ENCODE data around the gene PPP3CA. TPM values are rescaled to one million over a fixed set of nuclear protein-coding genes. Genes with fewer than 3 reads are reported as not detected.

The PPP3CA gene
- total RNA-seq, 4 donors from 2014 or later, result 28.7 to 51.7 (median 39.0) TPM

GRCh38 chr4:101230801-101231426 is 116.4 kb downstream of the PPP3CA start:
- H3K4me3 ChIP-seq, result no peak overlapping the region
- H3K27ac ChIP-seq, result no peak overlapping the region
- TF ChIP-seq, protein P1, sequence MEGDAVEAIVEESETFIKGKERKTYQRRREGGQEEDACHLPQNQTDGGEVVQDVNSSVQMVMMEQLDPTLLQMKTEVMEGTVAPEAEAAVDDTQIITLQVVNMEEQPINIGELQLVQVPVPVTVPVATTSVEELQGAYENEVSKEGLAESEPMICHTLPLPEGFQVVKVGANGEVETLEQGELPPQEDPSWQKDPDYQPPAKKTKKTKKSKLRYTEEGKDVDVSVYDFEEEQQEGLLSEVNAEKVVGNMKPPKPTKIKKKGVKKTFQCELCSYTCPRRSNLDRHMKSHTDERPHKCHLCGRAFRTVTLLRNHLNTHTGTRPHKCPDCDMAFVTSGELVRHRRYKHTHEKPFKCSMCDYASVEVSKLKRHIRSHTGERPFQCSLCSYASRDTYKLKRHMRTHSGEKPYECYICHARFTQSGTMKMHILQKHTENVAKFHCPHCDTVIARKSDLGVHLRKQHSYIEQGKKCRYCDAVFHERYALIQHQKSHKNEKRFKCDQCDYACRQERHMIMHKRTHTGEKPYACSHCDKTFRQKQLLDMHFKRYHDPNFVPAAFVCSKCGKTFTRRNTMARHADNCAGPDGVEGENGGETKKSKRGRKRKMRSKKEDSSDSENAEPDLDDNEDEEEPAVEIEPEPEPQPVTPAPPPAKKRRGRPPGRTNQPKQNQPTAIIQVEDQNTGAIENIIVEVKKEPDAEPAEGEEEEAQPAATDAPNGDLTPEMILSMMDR (IDR thresholded peaks at IDR 0.05), result no peak
- no peak for TF ChIP-seq POLR2A (IDR thresholded peaks at IDR 0.05)
- TF ChIP-seq EP300 (IDR thresholded peaks at IDR 0.05), result no peak
- no peak for TF ChIP-seq POLR2AphosphoS5 (IDR thresholded peaks at IDR 0.05)
- H3K27me3 ChIP-seq, result no peaks in the 10 kb centered on the region
- 72% methylated on average over 3 of the region's 3 CpGs for WGBS
- H3K4me1 ChIP-seq, result peaks cover 24% of the 10 kb centered on the region
- no peaks in the 10 kb centered on the region for H3K9me3 ChIP-seq
- no peaks in the 10 kb centered on the region for H3K36me3 ChIP-seq
- no peak for DNase-seq (ENCODE audit: low spot score in 2 of 2)

- H3K4me1 ChIP-seq, result peaks cover 24% of the 10 kb centered on the region
Observed at GRCh38 chr4:101229116-101229515, 118.2 kb downstream of the PPP3CA start.

GRCh38 chr4:101227715-101228114 is 119.6 kb downstream of the PPP3CA start:
- H3K36me3 ChIP-seq, result no peaks in the 10 kb centered on the region
- peaks cover 28% of the 10 kb centered on the region for H3K4me1 ChIP-seq
- H3K27me3 ChIP-seq, result no peaks in the 10 kb centered on the region
- TF ChIP-seq, protein P1 (IDR thresholded peaks at IDR 0.05), result no peak
- TF ChIP-seq POLR2A (IDR thresholded peaks at IDR 0.05) (no peak), EP300 (IDR thresholded peaks at IDR 0.05) (no peak), POLR2AphosphoS5 (IDR thresholded peaks at IDR 0.05) (no peak)
- H3K27ac ChIP-seq, result no peak overlapping the region
- no peak for DNase-seq (ENCODE audit: low spot score in 2 of 2)
- no peaks in the 10 kb centered on the region for H3K9me3 ChIP-seq
- no peak overlapping the region for H3K4me3 ChIP-seq

More at GRCh38 chr4:101229116-101229515, 118.2 kb downstream of the PPP3CA start:
- 82% methylated on average over 2 of the region's 2 CpGs for WGBS
- Histone ChIP-seq H3K27me3 (no peaks in the 10 kb centered on the region), H3K36me3 (no peaks in the 10 kb centered on the region), H3K4me3 (no peak overlapping the region), H3K9me3 (no peaks in the 10 kb centered on the region), H3K27ac (no peak overlapping the region)
- TF ChIP-seq POLR2AphosphoS5 (IDR thresholded peaks at IDR 0.05) (no peak), EP300 (IDR thresholded peaks at IDR 0.05) (no peak), POLR2A (IDR thresholded peaks at IDR 0.05) (no peak)
- TF ChIP-seq, protein P1 (IDR thresholded peaks at IDR 0.05), result no peak
- no peak for DNase-seq (ENCODE audit: low spot score in 2 of 2)

DNA sequence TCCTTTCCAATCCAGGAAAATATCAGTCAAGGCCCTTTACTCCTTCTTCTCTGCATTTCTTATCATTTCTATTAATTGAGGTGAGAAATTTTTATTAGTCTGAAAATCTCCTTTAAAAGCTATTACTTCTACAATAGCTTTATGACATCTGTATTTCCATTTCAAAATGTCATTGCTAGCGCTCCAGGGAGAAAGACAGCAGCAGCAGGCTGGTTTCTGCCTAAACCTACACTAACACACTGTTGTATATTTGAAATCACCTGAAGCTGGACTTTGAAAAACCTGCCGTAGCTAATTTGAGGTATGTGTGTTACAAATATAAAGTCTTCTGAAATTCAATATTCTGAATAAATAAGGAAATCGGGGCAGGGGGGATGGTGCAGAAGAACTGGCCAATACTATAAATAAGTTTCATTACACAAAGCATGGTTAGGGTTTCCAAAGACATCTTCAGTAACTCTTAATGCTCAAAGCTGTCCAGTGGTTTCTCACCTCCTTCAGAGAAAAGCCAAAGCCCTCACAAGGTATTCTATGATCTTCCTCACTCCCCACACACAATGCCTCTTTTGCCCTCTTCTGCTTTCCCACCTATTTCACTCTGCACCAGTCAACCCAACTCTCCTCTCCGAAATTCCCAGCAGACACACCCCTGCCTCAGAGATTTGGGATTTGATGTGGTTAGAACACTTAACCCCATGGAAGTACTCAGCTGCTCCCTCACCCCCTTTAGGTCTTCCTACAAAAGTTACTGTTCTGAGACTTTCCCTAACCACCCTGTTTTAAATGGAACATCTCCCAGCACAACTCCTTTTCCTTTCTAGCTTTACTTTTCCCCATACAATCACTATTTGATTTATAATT is 122.7 kb downstream of the PPP3CA start:
- Histone ChIP-seq H3K4me3 (no peak overlapping the region), H3K9me3 (no peaks in the 10 kb centered on the region), H3K36me3 (no peaks in the 10 kb centered on the region), H3K4me1 (peaks cover 23% of the 10 kb centered on the region), H3K27ac (no peak overlapping the region), H3K27me3 (no peaks in the 10 kb centered on the region)
- WGBS, result 66% methylated on average over 4 of the region's 4 CpGs
- no peak for TF ChIP-seq POLR2AphosphoS5 (IDR thresholded peaks at IDR 0.05)
- TF ChIP-seq, protein P1 (IDR thresholded peaks at IDR 0.05), result no peak
- TF ChIP-seq POLR2A (IDR thresholded peaks at IDR 0.05), result no peak
- TF ChIP-seq EP300 (IDR thresholded peaks at IDR 0.05), result no peak
- DNase-seq (ENCODE audit: low spot score in 2 of 2), result no peak

- no peaks in the 10 kb centered on the region for H3K27me3 ChIP-seq
- no peak for DNase-seq (ENCODE audit: low spot score in 2 of 2)
- peaks cover 29% of the 10 kb centered on the region for H3K4me1 ChIP-seq
- H3K4me3 ChIP-seq, result no peak overlapping the region
- H3K36me3 ChIP-seq, result no peaks in the 10 kb centered on the region
- H3K9me3 ChIP-seq, result no peaks in the 10 kb centered on the region
- TF ChIP-seq POLR2AphosphoS5 (IDR thresholded peaks at IDR 0.05), result no peak
- TF ChIP-seq POLR2A (IDR thresholded peaks at IDR 0.05), result no peak
- TF ChIP-seq EP300 (IDR thresholded peaks at IDR 0.05), result no peak
- TF ChIP-seq, protein P1 (IDR thresholded peaks at IDR 0.05), result no peak
- no peak overlapping the region for H3K27ac ChIP-seq
- WGBS, result 58% methylated on average over 3 of the region's 3 CpGs
Observed at GRCh38 chr4:101222156-101222845, 125.0 kb downstream of the PPP3CA start.
